Activated B cell treated with CpG ODN at 0.5 μM for 24 hours (primary cell): Measurements from ENCODE around the gene CETP. TPM values are rescaled to one million over a fixed set of nuclear protein-coding genes. Genes with fewer than 3 reads are reported as not detected.

Source experiments
- ATAC-seq: fragments of 200-7000 bp; cut with Tn5 transposase; one replicate; pipeline ENCODE4 v1.10.0; 2021; ENCODE audit warnings: low read depth, mild to moderate bottlenecking, moderate library complexity
- CTCF ChIA-PET: fragments of 350-600 bp; sonication (Branson Sonifier 250); formaldehyde crosslinking; loops from one replicate; lab custom pipeline; 2021; ENCODE audit warnings: antibody characterized with exemption; lab: Charles Lee
- POLR2A ChIA-PET: fragments of 350-600 bp; sonication (Branson Sonifier 250); formaldehyde crosslinking; loops from one replicate; lab custom pipeline; 2021; ENCODE audit warnings: antibody characterized with exemption; lab: Charles Lee
- DNase-seq: peaks from one replicate; pipeline ENCODE4 v3.0.0; 2022
- H3K27ac Mint-ChIP-seq: one replicate; pipeline ENCODE4 v1.8.0; 2020; ENCODE audit warnings: mixed read lengths
- H3K27me3 Mint-ChIP-seq: one replicate; pipeline ENCODE4 v1.8.0; 2021; ENCODE audit warnings: mixed read lengths
- H3K36me3 Mint-ChIP-seq: one replicate; pipeline ENCODE4 v1.8.0; 2021; ENCODE audit warnings: low read depth, mixed read lengths
- H3K4me1 Mint-ChIP-seq: one replicate; pipeline ENCODE4 v1.8.0; 2021; ENCODE audit warnings: mixed read lengths
- H3K4me3 Mint-ChIP-seq: one replicate; pipeline ENCODE4 v1.8.0; 2020; ENCODE audit warnings: mild to moderate bottlenecking, mixed read lengths
- H3K9me3 Mint-ChIP-seq: one replicate; pipeline ENCODE4 v1.8.0; 2020; ENCODE audit warnings: mixed read lengths
- CTCF ChIP-seq: fragments of 200-600 bp; IDR thresholded peaks from one replicate; pipeline ENCODE4 v1.8.0; 2022; ENCODE audit warnings: antibody characterized with exemption, mild to moderate bottlenecking
- intact Hi-C: fragments of 100-400 bp; cut with micrococcal nuclease; formaldehyde crosslinking; loops from one replicate; pipeline ENCODE4 v1.15.1; 2024
- total RNA-seq: library from RNA; stranded (reverse); gene quantifications from 2 replicates; pipeline ENCODE4 v1.2.3, GENCODE V29; 2022

Gene CETP
- total RNA-seq, 1 donor from 2014 or later, result 1.4 TPM

- Mint-ChIP-seq H3K4me1 (peaks cover 69% of the 10 kb centered on the region), H3K27ac (peak overlapping the region; percentile 95), H3K9me3 (no peaks in the 10 kb centered on the region), H3K4me3 (peak overlapping the region; percentile 97), H3K27me3 (no peaks in the 10 kb centered on the region), H3K36me3 (peaks cover 80% of the 10 kb centered on the region)
- intact Hi-C loops, result loop anchor here (10.0 kb wide), 2 partner anchors 300 to 510 kb away; partner anchors contain the start of genes AMFR, MT1A and MT1M
- no peak for DNase-seq
- POLR2A ChIA-PET, result interaction anchor here (0.7 to 22.7 kb wide), 6 partner anchors 9 to 602 kb away, joined by 3 to 795 read pairs (median 110); partner anchors contain the start of gene SLC12A3
- TF ChIP-seq CTCF, result no peak
- ATAC-seq, result no peak
- CTCF ChIA-PET, result interaction anchor here (1.4 kb wide), 1 partner anchor 68 kb away, joined by 5 read pairs; no protein-coding TSS in a partner anchor
Observed at GRCh38 chr16:56935201-56935600, 26.5 kb upstream of the CETP start.

- H3K4me3 Mint-ChIP-seq, result peak overlapping the region; percentile 97
- peaks cover 90% of the 10 kb centered on the region for H3K36me3 Mint-ChIP-seq
Observed at GRCh38 chr16:56936491-56936890, 25.3 kb upstream of the CETP start.

GRCh38 chr16:56936950-56937349 is 24.8 kb upstream of the CETP start:
- ATAC-seq (no peak), DNase-seq (no peak)
- peaks cover 71% of the 10 kb centered on the region for H3K4me1 Mint-ChIP-seq
- no peaks in the 10 kb centered on the region for H3K9me3 Mint-ChIP-seq
- no peaks in the 10 kb centered on the region for H3K27me3 Mint-ChIP-seq
- intact Hi-C loops, result loop anchor here (1.0 to 10.0 kb wide), 3 partner anchors 70 to 512 kb away; partner anchors contain the start of genes AMFR, MT1A and MT1M
- peaks cover 94% of the 10 kb centered on the region for H3K36me3 Mint-ChIP-seq
- ChIA-PET CTCF (interaction anchor here (1.2 to 10.8 kb wide), 3 partner anchors 14 to 69 kb away, joined by 3 to 57 read pairs (median 3); no protein-coding TSS in a partner anchor), POLR2A (interaction anchor here (0.6 to 22.7 kb wide), 10 partner anchors 7 to 84 kb away, joined by 3 to 795 read pairs (median 4); partner anchors contain the start of genes NLRC5 and SLC12A3)
- H3K27ac Mint-ChIP-seq, result no peak overlapping the region
- peak overlapping the region; percentile 97 for H3K4me3 Mint-ChIP-seq
- TF ChIP-seq CTCF, result no peak

More at GRCh38 chr16:56936491-56936890, 25.3 kb upstream of the CETP start:
- no peak for ATAC-seq
- Mint-ChIP-seq H3K4me1 (peaks cover 67% of the 10 kb centered on the region), H3K9me3 (no peaks in the 10 kb centered on the region), H3K27me3 (no peaks in the 10 kb centered on the region), H3K27ac (peak overlapping the region; percentile 35)
- no peak for TF ChIP-seq CTCF
- DNase-seq, result no peak
- CTCF ChIA-PET, result interaction anchor here (1.2 to 10.8 kb wide), 3 partner anchors 14 to 69 kb away, joined by 3 to 57 read pairs (median 3); no protein-coding TSS in a partner anchor
- intact Hi-C loops, result loop anchor here (10.0 kb wide), 2 partner anchors 302 to 512 kb away; partner anchors contain the start of genes AMFR, MT1A and MT1M
- POLR2A ChIA-PET, result interaction anchor here (0.6 to 22.7 kb wide), 9 partner anchors 8 to 71 kb away, joined by 3 to 795 read pairs (median 5); partner anchors contain the start of genes NLRC5 and SLC12A3

- CTCF ChIA-PET, result interaction anchor here (1.1 to 10.8 kb wide), 3 partner anchors 13 to 71 kb away, joined by 3 to 57 read pairs (median 4); no protein-coding TSS in a partner anchor
- no peak for DNase-seq
Observed at GRCh38 chr16:56938664-56939513, 22.9 kb upstream of the CETP start.

More at GRCh38 chr16:56938664-56939513, 22.9 kb upstream of the CETP start:
- Mint-ChIP-seq H3K27ac (peak overlapping the region; percentile 83), H3K4me3 (peak overlapping the region; percentile 81), H3K36me3 (peaks cover 95% of the 10 kb centered on the region), H3K4me1 (peaks cover 90% of the 10 kb centered on the region), H3K27me3 (no peaks in the 10 kb centered on the region), H3K9me3 (no peaks in the 10 kb centered on the region)
- no peak for ATAC-seq
- intact Hi-C loops, result loop anchor here (10.0 kb wide), 2 partner anchors 304 to 514 kb away; partner anchors contain the start of genes AMFR, MT1A and MT1M
- POLR2A ChIA-PET, result interaction anchor here (0.6 to 22.7 kb wide), 13 partner anchors 8 to 247 kb away, joined by 3 to 795 read pairs (median 5); partner anchors contain the start of genes NLRC5, PSME3IP1, RSPRY1 and SLC12A3
- TF ChIP-seq CTCF, result no peak
